Measurements from ENCODE around the gene POLR2E. TPM values are rescaled to one million over a fixed set of nuclear protein-coding genes. Genes with fewer than 3 reads are reported as not detected.

POLR2E gene
- polyA plus RNA-seq, 1 donor from 2014 or later, result 172 TPM

- H3K4me2 ChIP-seq (ENCODE audit: low read length), result no peak overlapping the region
- no peak overlapping the region for H3K4me3 ChIP-seq (ENCODE audit: low read length)
- H3K9ac ChIP-seq (ENCODE audit: low read length), result no peak overlapping the region
- H4K20me1 ChIP-seq (ENCODE audit: insufficient read depth), result no peaks in the 10 kb centered on the region
- no peaks in the 10 kb centered on the region for H3K36me3 ChIP-seq (ENCODE audit: insufficient read depth, low read length)
- H3K9me2 ChIP-seq (ENCODE audit: insufficient read depth, low read length), result no peaks in the 10 kb centered on the region
- no peak overlapping the region for H2AFZ ChIP-seq (ENCODE audit: low read depth, low read length)
- H3K79me2 ChIP-seq (replicated peaks; ENCODE audit: insufficient read depth, low read length), result no peaks in the 10 kb centered on the region
- no peaks in the 10 kb centered on the region for H3F3A ChIP-seq (ENCODE audit: insufficient read depth, low read length, poor library complexity, severe bottlenecking)
- no peaks in the 10 kb centered on the region for H3K9me3 ChIP-seq (ENCODE audit: low read length)
- no peaks in the 10 kb centered on the region for H3K27me3 ChIP-seq (ENCODE audit: insufficient read depth, low read depth, low read length)
- TF ChIP-seq EP300 (conservative IDR thresholded peaks at IDR 0.05; ENCODE audit: poor library complexity, severe bottlenecking) (no peak), TAF1 (IDR thresholded peaks at IDR 0.05; ENCODE audit: low read depth) (no peak), EZH2 (IDR thresholded peaks at IDR 0.05; ENCODE audit: borderline replicate concordance, insufficient read depth, low read length, poor library complexity, severe bottlenecking) (no peak), CTCF (IDR thresholded peaks at IDR 0.05; ENCODE audit: poor library complexity, severe bottlenecking) (no peak), REST (IDR thresholded peaks at IDR 0.05; ENCODE audit: borderline replicate concordance) (no peak), POLR2AphosphoS5 (IDR thresholded peaks at IDR 0.05) (no peak), RAD21 (conservative IDR thresholded peaks at IDR 0.05) (no peak), SMC3 (conservative IDR thresholded peaks at IDR 0.05; ENCODE audit: poor library complexity) (no peak), MXI1 (conservative IDR thresholded peaks at IDR 0.05; ENCODE audit: poor library complexity, severe bottlenecking) (no peak)
- no peak overlapping the region for H3K27ac ChIP-seq (ENCODE audit: low read length)
Observed at GRCh38 chr19:1122021-1122971, 27.1 kb upstream of the POLR2E start.

- H3K36me3 ChIP-seq (ENCODE audit: insufficient read depth, low read length), result no peaks in the 10 kb centered on the region
- no peak overlapping the region for H3K4me3 ChIP-seq (ENCODE audit: low read length)
- H3K79me2 ChIP-seq (replicated peaks; ENCODE audit: insufficient read depth, low read length), result no peaks in the 10 kb centered on the region
- no peak overlapping the region for H3K27ac ChIP-seq (ENCODE audit: low read length)
- H3F3A ChIP-seq (ENCODE audit: insufficient read depth, low read length, poor library complexity, severe bottlenecking), result no peaks in the 10 kb centered on the region
- no peaks in the 10 kb centered on the region for H4K20me1 ChIP-seq (ENCODE audit: insufficient read depth)
- no peak overlapping the region for H3K4me2 ChIP-seq (ENCODE audit: low read length)
- no peak for TF ChIP-seq TAF1 (IDR thresholded peaks at IDR 0.05; ENCODE audit: low read depth)
- TF ChIP-seq RAD21 (conservative IDR thresholded peaks at IDR 0.05), result no peak
- TF ChIP-seq MXI1 (conservative IDR thresholded peaks at IDR 0.05; ENCODE audit: poor library complexity, severe bottlenecking), result no peak
- no peak for TF ChIP-seq EZH2 (IDR thresholded peaks at IDR 0.05; ENCODE audit: borderline replicate concordance, insufficient read depth, low read length, poor library complexity, severe bottlenecking)
- TF ChIP-seq SMC3 (conservative IDR thresholded peaks at IDR 0.05; ENCODE audit: poor library complexity), result no peak
- TF ChIP-seq EP300 (conservative IDR thresholded peaks at IDR 0.05; ENCODE audit: poor library complexity, severe bottlenecking), result no peak
- no peak for TF ChIP-seq REST (IDR thresholded peaks at IDR 0.05; ENCODE audit: borderline replicate concordance)
- TF ChIP-seq CTCF (IDR thresholded peaks at IDR 0.05; ENCODE audit: poor library complexity, severe bottlenecking), result no peak
- no peak for TF ChIP-seq POLR2AphosphoS5 (IDR thresholded peaks at IDR 0.05)
- H3K9me3 ChIP-seq (ENCODE audit: low read length), result no peaks in the 10 kb centered on the region
- no peaks in the 10 kb centered on the region for H3K27me3 ChIP-seq (ENCODE audit: insufficient read depth, low read depth, low read length)
- H3K9ac ChIP-seq (ENCODE audit: low read length), result no peak overlapping the region
- no peak overlapping the region for H2AFZ ChIP-seq (ENCODE audit: low read depth, low read length)
- no peaks in the 10 kb centered on the region for H3K9me2 ChIP-seq (ENCODE audit: insufficient read depth, low read length)
Observed at GRCh38 chr19:1121395-1121794, 26.2 kb upstream of the POLR2E start.
